Limb (tissue), 2 donors: ENCODE data around the gene LTBP3.

Source experiments
- DNase-seq, 2 donors: peaks; one replicate each; pipeline ENCODE4 v3.0.0-alpha.2; 2016; ENCODE audit errors: extremely low spot score in 2 of 2

The LTBP3 gene

DNA sequence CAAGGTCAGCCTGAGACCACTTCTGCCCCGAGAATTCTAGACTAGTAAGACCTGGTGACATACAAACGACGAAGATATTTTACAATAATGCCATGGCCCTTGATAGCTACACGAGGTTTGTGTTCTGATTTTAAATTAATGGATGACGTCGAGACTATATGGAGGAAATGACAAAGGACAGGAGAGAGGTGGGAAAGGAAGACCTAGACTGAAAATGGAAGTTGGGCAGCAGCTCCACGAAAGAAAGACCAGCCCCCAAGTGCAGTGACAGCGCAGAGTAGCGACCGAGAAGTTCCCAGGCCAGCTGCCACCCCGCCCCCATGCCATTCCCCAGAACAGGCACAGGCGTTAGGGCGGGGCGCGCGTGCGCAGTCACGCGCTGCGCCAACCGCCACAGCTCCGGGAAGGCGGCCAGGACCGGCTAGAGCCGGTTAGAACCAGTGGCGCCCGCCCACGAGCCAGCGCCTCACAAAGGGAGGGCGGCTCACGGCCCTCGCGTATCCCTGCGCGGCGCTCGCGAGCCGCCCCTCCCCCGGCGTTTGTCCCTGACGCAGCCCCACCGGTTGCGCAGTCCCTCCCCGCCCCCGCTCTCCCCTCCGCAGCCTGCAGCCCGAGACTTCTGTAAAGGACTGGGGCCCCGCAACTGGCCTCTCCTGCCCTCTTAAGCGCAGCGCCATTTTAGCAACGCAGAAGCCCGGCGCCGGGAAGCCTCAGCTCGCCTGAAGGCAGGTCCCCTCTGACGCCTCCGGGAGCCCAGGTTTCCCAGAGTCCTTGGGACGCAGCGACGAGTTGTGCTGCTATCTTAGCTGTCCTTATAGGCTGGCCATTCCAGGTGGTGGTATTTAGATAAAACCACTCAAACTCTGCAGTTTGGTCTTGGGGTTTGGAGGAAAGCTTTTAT, 60.8 kb downstream of the LTBP3 start:
- DNase-seq, result peak; percentile 99 to 100

DNA sequence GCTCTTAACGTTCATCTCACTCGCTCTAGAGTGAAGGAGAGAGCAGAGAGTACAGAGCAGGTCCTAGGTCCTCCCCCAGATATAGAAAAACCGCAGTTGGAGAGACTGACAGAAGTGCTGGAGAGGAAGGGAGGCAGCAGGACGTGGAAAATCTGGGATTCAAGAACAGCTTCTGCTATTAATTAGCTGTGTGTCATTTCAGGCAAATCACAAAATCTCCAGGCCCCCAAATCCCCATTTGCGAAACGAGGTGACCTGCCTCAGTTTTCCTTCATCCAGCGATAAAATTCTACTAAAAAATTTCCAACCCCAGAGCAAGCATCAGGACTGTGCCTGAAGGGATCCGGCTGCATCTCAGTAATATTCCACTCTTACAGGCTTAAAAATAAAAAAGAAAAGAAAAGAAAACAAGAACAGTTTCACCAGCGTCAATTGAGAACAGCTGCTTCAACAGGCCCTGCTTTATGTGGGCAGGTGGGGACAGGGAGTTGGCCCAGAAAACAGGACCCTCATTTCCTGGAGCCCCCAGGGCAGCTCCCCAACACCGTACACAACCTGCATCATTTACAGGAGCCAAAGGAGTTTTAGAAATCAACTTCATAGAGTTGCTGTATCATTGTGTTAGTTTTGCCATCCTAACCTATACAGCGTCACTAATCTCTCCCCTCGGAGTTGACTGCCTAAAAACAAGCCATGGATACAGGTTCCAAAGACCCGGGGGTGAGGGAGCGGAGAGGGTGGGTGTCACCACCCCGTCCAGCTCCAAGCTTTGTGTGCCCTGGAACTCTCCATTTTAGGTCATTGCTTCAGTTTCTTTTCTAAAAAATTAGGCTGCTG, 61.6 kb downstream of the LTBP3 start:
- DNase-seq, result peak in 1 of 2 donors; percentile 66

DNA sequence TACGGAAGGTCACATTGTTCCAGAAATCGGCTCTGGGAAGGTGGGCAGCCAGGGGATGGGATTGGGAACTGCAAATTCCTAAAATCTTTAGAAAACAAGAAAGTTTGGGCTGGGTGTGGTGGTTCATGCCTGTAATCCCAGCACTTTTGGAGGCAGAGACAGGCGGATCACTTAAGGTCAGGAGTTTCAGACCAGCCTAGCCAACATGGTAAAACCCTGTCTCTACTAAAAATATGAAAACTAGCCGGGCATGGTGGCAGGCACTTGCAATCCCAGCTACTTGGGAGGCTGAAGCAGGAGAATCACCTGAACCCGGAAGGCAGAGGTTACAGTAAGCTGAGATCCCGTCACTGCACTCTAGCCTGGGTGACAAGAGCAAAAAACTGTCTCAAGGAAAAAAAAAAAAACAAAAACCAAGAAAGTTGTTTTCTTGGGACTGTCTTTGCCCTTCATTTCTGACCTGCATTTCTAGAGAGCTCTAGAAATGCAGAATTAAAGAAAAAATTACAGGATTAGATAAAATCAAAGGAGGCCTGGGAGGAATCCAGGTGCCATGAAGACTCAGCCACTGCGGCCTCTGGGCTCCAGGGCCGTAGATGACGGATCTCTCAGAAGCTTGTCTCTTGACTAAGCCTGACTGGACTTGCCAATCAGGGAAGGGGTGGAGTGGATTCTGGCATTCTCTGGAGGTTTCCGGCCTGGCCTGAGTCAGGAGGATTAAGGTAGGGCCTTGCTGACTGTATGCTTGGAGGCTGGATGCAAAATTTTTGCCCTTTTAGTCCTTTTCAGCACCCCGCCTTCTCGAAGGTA, 64.6 kb downstream of the LTBP3 start:
- no peak for DNase-seq

DNA sequence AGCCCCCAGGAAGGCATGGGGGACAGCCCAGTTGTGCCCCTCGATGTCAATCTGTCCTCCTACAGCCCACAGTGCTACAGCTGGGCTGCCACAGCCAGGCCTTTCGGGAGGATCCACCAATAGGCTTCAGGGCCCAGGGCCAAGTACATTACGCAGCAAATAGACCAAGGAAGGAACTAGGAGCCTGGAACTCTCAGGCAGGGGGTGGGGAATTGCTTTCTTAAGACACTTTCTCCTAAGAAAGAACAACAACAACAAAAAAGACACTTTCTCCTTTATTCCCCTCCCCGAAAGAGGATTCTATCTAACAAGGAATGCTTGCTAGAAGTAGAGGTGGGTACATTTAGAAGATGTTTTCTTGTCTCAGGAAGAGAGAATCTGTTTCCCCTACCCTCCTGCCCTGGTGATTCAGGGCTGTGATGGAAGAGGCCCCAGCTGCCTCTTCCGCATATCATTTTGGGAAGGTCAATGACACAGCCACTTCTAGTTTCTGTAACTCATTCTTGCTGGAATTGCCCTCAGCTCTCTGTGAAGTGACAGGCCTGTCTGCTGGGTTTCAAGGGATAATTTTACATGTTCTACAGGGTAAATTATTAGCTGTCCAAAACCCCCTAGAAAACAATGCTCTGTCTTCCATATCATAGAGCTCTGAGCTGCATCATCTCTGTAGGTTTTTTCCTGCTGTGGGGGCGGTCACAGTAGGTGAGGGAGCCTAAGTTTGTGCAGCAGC, 65.4 kb downstream of the LTBP3 start:
- peak in 1 of 2 donors; percentile 69 for DNase-seq

DNA sequence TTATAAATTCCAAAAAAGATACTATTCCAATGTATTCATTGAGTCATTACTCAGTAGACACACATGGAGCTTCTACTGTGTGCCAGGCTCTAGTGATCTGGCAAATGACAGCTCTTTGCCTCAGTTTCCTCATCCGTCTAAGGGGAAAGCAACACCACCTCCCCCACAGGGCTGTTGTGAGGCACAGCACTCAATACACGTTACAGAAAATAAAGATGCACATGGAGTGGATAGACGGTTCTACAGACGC, 65.8 kb downstream of the LTBP3 start:
- DNase-seq, result no peak

DNA sequence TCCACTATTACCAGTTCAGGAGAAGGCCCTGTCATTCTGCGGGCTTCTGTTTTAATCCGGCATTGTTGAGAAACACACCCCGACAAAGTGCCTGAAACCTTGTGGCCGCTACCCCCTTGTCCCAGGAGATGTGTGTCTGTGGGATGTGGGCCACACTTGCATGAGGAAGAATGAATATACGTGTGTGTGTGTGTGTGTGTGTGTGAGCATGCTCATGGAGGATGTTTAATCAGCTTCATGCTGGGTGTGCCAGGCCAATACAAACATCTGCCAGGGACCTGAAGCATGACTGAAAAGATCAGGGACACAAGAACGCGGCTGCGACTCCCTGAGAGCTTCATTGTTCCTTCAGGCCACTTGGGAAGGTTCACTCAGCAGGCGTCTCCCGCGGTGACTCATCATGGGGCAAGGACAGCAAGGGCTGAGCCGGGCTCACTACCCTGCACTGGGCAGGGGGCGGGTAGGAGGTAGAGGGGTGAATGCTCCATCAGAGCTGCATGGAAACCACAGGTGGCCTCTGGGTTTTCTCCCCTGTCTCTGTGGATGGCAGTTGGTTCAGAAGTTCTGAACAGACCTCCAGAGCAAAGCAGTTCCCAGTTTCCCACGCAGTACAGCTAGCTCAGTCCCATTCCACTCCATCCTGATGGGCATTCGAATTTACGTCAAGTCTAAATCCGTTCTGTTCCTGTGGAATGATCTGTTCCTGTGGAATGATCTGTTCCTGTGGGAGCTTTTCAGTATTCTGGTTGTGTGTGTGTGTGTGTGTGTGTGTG, 66.4 kb downstream of the LTBP3 start:
- peak in 1 of 2 donors; percentile 63 for DNase-seq

DNA sequence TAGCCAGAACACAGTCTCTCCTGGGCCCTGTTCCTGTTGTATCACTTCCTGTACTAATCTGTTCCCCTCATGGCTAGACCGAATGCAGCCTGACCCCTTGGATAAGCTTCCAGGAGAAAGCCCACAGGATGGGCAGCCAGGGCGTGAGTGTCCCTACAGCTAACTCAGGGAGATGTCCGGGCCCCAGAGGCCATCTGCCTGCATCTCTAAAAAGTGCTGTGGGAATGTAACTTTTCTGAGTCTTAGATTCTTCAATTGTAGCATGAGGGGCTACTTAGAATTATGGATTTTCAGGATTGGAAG, 67.0 kb downstream of the LTBP3 start:
- no peak for DNase-seq

DNA sequence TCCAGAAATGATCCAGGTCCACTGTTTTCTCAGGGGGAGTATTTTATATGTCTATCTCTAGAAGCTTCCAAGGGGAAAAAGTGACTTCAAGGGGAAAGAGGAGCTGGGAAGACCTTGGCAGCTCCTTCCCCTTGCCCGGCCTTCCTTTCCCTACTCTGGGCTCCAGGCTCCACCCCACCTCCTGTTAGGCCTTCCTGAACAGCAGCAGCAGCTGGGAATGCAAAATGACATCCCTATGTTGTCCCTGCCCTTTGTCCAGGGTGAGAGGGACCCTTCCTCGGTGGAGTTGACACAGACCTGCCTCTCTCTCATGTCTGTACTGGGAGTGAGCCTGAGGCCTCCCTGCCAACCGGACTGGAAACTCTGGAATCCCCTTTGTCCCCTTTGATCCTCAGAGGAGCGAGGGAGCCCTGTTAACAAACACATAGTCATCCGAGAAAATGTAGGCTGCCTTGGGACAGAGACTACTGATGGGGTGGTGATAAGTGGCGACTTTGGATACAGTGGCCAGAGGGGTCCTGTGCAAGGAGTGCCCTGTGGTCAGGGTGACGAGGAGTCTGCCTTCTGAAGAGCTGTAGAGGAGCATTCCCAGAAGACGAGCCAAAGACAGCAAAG, 68.3 kb downstream of the LTBP3 start:
- DNase-seq, result peak in 1 of 2 donors; percentile 71

DNA sequence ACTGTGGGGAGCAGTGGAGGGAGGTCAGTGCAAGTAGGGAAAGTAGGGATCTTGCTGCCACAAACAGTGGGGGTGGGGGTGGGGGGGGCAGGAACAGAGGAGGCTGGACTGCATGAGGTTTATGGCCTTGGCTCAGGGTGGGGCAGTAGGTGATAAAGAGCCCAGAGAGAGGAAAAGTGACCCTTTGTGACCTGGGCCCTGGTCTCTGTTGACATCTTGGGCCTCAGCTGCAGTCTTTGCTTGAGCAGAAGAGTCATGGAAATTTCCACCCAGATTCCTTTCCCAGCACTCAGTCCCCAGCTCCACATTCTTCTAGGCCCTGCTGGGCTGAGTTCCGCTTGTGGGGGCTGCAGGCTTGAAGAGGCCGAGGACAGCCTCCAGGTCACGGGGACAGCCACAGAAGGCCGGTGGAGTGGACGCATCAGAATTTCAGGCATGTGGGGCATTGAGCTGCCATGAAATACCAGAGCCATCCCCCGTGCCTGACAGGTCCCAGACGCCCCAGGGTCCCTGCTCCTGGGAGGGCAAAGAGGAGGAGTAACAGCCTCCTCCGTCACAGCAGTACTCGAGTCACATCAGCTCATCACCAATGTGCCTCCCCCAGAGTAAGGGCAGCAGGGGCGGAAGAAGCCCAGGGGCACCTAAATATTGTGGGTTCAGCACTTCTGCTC, 69.0 kb downstream of the LTBP3 start:
- peak in 1 of 2 donors; percentile 69 for DNase-seq
